OCI-LY1 (cell line): ENCODE measurements around the gene PVR.

ENCODE experiments used
- H2AFZ ChIP-seq: fragments of 200-600 bp; sonication (generic), shearing (Covaris generic); 2 replicates; pipeline ENCODE4 v1.6.0; 2014; ENCODE audit warnings: antibody characterized with exemption, mild to moderate bottlenecking, low read length
- H3F3A ChIP-seq: fragments of 200-600 bp; sonication (generic), shearing (Covaris generic); 2 replicates; pipeline ENCODE4 v1.6.0; 2014; ENCODE audit warnings: mild to moderate bottlenecking, antibody characterized with exemption, low read length, moderate library complexity; ENCODE audit not compliant: insufficient read depth
- H3K27ac ChIP-seq: fragments of 200-600 bp; sonication (generic); 2 replicates; pipeline ENCODE4 v1.5.1; 2014; ENCODE audit warnings: low read length, mixed run types, mild to moderate bottlenecking, low read depth; ENCODE audit not compliant: poor library complexity, severe bottlenecking
- H3K27me3 ChIP-seq: fragments of 200-600 bp; sonication (generic); 2 replicates; pipeline ENCODE4 v1.6.0; 2014; ENCODE audit warnings: antibody characterized with exemption, mild to moderate bottlenecking, low read length, moderate library complexity; ENCODE audit not compliant: insufficient read depth
- H3K36me3 ChIP-seq: fragments of 200-600 bp; sonication (generic); 2 replicates; pipeline ENCODE4 v1.6.1; 2014; ENCODE audit warnings: mild to moderate bottlenecking, antibody characterized with exemption, low read length, moderate library complexity, mixed read lengths; ENCODE audit not compliant: insufficient read depth
- H3K4me1 ChIP-seq: fragments of 200-600 bp; sonication (generic); 2 replicates; pipeline ENCODE4 v1.5.1; 2014; ENCODE audit warnings: mild to moderate bottlenecking, low read length, moderate library complexity; ENCODE audit not compliant: insufficient read depth, severe bottlenecking
- H3K4me2 ChIP-seq: fragments of 200-600 bp; sonication (generic), shearing (Covaris generic); 2 replicates; pipeline ENCODE4 v1.6.1; 2014; ENCODE audit warnings: low read length
- H3K4me3 ChIP-seq: fragments of 200-600 bp; sonication (generic); 2 replicates; pipeline ENCODE4 v1.5.1; 2014; ENCODE audit warnings: low read length, low read depth, mild to moderate bottlenecking, mixed read lengths; ENCODE audit not compliant: poor library complexity, severe bottlenecking
- H3K79me2 ChIP-seq: fragments of 200-600 bp; shearing (Covaris generic); 2 replicates; pipeline ENCODE4 v1.6.1; 2016; ENCODE audit warnings: mixed run types, low read length, mixed read lengths; ENCODE audit not compliant: insufficient read depth
- H3K9ac ChIP-seq: fragments of 200-600 bp; sonication (generic), shearing (Covaris generic); 2 replicates; pipeline ENCODE4 v1.6.1; 2014; ENCODE audit warnings: mild to moderate bottlenecking, low read length, mixed read lengths
- H3K9me2 ChIP-seq: fragments of 200-600 bp; sonication (generic), shearing (Covaris generic); 2 replicates; pipeline ENCODE4 v1.6.1; 2014; ENCODE audit warnings: low read depth, mild to moderate bottlenecking, low read length, mixed read lengths
- H3K9me3 ChIP-seq: fragments of 200-600 bp; shearing (Covaris generic); 2 replicates; pipeline ENCODE4 v1.6.1; 2014; ENCODE audit warnings: low read length, mixed read lengths
- H4K20me1 ChIP-seq: fragments of 200-600 bp; sonication (generic), shearing (Covaris generic); 2 replicates; pipeline ENCODE4 v1.6.0; 2016; ENCODE audit warnings: mild to moderate bottlenecking, low read length; ENCODE audit not compliant: insufficient read depth
- EZH2 ChIP-seq: fragments of 200-600 bp; sonication (generic), shearing (Covaris generic); IDR thresholded peaks from 2 replicates; pipeline ENCODE4 v1.8.0; 2017; ENCODE audit warnings: borderline replicate concordance, mixed run types, mild to moderate bottlenecking, antibody characterized with exemption, low read length, moderate library complexity, mixed read lengths
- TF ChIP-seq, protein P1 (sequence below): fragments of 200-600 bp; sonication (generic), shearing (Covaris generic); IDR thresholded peaks from 2 replicates; pipeline ENCODE4 v1.5.1; 2017; ENCODE audit warnings: mild to moderate bottlenecking, antibody characterized with exemption, low read length, moderate library complexity, mixed read lengths

PVR gene

DNA sequence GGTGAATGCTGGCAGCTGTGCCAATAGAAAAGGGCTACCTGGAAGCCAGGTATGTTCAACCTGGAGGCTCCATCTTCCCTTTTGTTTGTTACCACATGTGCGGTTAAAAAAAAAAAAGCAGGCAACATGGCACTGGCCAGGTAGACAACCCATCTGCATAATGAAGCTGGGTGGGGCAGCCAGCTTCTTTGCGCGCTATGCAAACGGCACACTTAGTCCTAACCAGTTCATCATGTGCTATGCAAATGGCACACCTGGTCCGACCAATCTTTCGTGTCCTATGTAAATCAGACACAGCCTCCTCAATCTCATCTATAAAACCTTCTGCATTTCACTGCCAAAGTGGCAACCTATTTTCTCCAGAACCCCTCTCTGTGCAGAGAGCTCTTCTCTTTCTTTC is 41.6 kb upstream of the PVR start:
- Histone ChIP-seq H3K4me3 (no peak overlapping the region), H3F3A (no peaks in the 10 kb centered on the region), H3K9me3 (no peaks in the 10 kb centered on the region), H3K4me1 (no peaks in the 10 kb centered on the region), H3K9ac (no peak overlapping the region), H3K36me3 (no peaks in the 10 kb centered on the region), H3K27ac (no peak overlapping the region), H4K20me1 (no peaks in the 10 kb centered on the region), H3K9me2 (no peaks in the 10 kb centered on the region), H3K79me2 (no peaks in the 10 kb centered on the region), H3K27me3 (no peaks in the 10 kb centered on the region), H2AFZ (no peak overlapping the region), H3K4me2 (no peak overlapping the region)
- no peak for TF ChIP-seq EZH2
- TF ChIP-seq, protein P1, sequence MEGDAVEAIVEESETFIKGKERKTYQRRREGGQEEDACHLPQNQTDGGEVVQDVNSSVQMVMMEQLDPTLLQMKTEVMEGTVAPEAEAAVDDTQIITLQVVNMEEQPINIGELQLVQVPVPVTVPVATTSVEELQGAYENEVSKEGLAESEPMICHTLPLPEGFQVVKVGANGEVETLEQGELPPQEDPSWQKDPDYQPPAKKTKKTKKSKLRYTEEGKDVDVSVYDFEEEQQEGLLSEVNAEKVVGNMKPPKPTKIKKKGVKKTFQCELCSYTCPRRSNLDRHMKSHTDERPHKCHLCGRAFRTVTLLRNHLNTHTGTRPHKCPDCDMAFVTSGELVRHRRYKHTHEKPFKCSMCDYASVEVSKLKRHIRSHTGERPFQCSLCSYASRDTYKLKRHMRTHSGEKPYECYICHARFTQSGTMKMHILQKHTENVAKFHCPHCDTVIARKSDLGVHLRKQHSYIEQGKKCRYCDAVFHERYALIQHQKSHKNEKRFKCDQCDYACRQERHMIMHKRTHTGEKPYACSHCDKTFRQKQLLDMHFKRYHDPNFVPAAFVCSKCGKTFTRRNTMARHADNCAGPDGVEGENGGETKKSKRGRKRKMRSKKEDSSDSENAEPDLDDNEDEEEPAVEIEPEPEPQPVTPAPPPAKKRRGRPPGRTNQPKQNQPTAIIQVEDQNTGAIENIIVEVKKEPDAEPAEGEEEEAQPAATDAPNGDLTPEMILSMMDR, result no peak

DNA sequence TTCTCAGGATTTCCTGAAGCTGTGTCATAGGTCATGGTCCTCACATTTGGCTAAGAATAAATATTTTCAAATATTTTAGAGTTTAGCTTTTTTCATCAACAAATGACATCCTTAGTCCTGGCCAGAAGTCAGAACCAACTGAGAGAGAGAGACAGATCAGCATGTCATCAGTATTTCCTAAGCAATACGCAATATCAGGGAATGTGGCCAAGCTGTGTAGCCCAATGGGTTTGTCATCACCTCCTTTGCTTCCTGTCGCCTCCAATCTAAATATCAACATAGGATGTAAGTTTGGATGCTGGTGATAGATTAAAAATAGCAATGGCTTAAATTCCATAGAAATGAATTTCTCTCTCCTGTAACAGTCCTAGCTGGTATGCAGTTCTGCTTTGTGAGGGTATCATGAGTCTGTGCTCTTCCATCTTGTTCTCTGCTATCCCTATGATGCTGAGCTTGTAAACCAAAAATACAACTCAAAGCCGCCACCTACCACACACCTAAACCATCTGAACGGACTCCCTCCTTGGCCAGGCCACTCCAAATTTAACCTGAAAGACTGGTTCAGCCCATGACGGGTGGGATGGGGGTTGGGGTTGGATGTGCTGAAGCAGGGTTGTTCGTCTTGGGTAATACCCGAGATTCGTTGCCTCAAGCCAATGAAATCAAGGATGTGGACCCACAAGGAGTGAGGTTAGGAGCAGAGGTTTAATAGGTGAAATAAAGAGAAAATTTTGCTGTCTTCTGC is 40.3 kb upstream of the PVR start:
- H3K9ac ChIP-seq, result no peak overlapping the region
- no peaks in the 10 kb centered on the region for H3K9me2 ChIP-seq
- no peak overlapping the region for H3K4me2 ChIP-seq
- H3K79me2 ChIP-seq, result no peaks in the 10 kb centered on the region
- no peaks in the 10 kb centered on the region for H3K27me3 ChIP-seq
- H3F3A ChIP-seq, result no peaks in the 10 kb centered on the region
- H4K20me1 ChIP-seq, result no peaks in the 10 kb centered on the region
- H3K36me3 ChIP-seq, result no peaks in the 10 kb centered on the region
- no peaks in the 10 kb centered on the region for H3K9me3 ChIP-seq
- no peak overlapping the region for H3K27ac ChIP-seq
- no peaks in the 10 kb centered on the region for H3K4me1 ChIP-seq
- no peak for TF ChIP-seq EZH2
- TF ChIP-seq, protein P1, result no peak
- no peak overlapping the region for H3K4me3 ChIP-seq
- no peak overlapping the region for H2AFZ ChIP-seq

- H3K79me2 ChIP-seq, result no peaks in the 10 kb centered on the region
- H3K4me2 ChIP-seq, result no peak overlapping the region
- no peaks in the 10 kb centered on the region for H3F3A ChIP-seq
- H2AFZ ChIP-seq, result no peak overlapping the region
- H3K36me3 ChIP-seq, result no peaks in the 10 kb centered on the region
- no peaks in the 10 kb centered on the region for H3K4me1 ChIP-seq
- no peaks in the 10 kb centered on the region for H3K27me3 ChIP-seq
- H4K20me1 ChIP-seq, result no peaks in the 10 kb centered on the region
- no peaks in the 10 kb centered on the region for H3K9me2 ChIP-seq
- no peaks in the 10 kb centered on the region for H3K9me3 ChIP-seq
- TF ChIP-seq, protein P1, result no peak
- TF ChIP-seq EZH2, result no peak
- H3K9ac ChIP-seq, result no peak overlapping the region
- H3K27ac ChIP-seq, result no peak overlapping the region
- no peak overlapping the region for H3K4me3 ChIP-seq
These were observed 39.5 kb upstream of the PVR start for GRCh38 chr19:44604241-44604640.
